ENCODE measurements around the gene EYA2.

DNA sequence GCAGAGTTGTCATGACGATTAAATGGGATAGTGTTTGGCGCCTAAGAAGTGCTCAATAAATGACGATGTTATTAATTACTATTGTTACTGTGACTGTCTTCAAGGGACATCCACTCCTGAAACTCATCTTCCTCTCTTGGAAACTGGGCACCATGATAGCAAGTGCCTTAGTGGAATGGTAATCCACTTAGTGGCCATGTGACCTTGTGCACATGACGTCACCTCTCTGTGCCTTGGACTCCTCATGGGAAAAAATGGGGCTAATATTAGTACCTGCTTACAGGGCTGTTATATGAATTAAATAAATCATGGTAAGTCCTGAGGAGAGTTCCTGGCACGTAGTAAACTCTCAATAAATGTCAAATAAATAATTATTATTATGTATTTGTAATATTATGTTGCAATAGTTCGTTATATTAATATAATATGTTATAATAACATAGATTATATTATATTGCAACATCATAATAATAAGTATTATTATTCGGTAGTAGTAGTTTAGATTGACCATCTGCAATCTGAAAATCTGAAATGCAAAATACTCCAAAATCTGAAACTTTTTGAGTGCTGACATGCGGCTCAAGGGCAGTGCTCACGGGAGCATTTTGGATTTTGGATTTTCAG lies 40.9 kb downstream of the EYA2 start:
- TF ChIP-seq, protein P1, sequence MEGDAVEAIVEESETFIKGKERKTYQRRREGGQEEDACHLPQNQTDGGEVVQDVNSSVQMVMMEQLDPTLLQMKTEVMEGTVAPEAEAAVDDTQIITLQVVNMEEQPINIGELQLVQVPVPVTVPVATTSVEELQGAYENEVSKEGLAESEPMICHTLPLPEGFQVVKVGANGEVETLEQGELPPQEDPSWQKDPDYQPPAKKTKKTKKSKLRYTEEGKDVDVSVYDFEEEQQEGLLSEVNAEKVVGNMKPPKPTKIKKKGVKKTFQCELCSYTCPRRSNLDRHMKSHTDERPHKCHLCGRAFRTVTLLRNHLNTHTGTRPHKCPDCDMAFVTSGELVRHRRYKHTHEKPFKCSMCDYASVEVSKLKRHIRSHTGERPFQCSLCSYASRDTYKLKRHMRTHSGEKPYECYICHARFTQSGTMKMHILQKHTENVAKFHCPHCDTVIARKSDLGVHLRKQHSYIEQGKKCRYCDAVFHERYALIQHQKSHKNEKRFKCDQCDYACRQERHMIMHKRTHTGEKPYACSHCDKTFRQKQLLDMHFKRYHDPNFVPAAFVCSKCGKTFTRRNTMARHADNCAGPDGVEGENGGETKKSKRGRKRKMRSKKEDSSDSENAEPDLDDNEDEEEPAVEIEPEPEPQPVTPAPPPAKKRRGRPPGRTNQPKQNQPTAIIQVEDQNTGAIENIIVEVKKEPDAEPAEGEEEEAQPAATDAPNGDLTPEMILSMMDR (IDR thresholded peaks at IDR 0.05): no peak
- TF ChIP-seq POLR2A (IDR thresholded peaks at IDR 0.05): no peak
